Measurements from ENCODE around the gene MAGEB16.

The MAGEB16 gene

DNA sequence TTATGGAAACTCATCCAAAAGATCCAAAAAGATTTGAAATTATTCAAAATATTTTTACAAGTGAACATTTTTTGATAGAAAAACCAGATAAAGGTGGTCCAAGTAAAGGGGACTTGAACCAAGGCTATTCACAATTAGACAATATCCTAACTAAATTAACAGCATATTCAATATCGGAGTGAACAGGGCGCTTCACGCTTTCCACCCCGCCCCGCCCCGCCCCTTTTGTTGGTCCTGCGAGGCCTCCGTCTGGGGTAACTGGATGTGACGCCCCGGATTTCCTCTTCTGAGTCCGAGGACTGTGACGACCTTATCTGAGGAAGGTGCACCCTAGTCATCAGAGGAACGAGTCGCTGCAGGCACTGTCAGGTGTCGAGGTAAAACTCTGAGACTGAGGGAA, at the start of gene MAGEB16:
Gene MAGEB16, plus strand, starts transcription at position 301 of the 400 bp plus-strand sequence. CDS start 3,855 bp downstream, outside the sequence.
- DNase-seq (ENCODE audit: low read depth) = no peak

DNA sequence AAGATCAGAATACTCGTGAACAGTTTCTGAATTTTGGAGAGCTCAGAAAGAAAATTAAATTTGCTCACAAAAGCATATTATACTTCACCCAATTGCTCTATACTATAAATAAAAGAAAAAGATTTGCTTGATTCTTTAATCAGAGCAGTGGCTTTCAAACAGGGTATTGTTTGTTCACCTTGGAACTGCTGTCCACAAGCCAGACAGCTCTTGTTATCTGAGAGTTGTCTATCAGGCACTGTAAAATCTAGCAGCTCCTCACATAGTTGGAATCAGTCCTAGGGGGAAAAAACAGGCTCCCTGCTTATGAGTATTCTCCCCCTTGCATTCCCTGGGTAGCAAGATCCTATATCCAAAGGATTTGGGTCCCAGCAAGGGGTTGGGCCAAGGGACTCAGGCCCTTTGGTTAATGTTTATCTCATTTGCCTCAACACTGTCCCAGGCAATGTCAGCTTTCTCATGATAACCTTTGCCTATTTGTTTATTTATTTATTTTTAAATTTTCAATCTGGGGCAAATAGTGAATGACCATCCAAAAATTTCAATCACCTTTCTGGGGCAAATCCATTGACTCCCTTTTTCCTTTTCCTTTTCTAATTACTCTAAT, 24.1 kb upstream of the MAGEB16 start:
- no peak for DNase-seq (ENCODE audit: low read depth)

- no peak for DNase-seq (ENCODE audit: low read depth)
Measured at GRCh38 chrX:35785075-35785474, 13.1 kb upstream of the MAGEB16 start.

- no peak for DNase-seq (ENCODE audit: low read depth)
Measured at GRCh38 chrX:35786271-35786670, 11.9 kb upstream of the MAGEB16 start.

GRCh38 chrX:35787867-35788266, 10.3 kb upstream of the MAGEB16 start:
- no peak for DNase-seq (ENCODE audit: low read depth)

DNA sequence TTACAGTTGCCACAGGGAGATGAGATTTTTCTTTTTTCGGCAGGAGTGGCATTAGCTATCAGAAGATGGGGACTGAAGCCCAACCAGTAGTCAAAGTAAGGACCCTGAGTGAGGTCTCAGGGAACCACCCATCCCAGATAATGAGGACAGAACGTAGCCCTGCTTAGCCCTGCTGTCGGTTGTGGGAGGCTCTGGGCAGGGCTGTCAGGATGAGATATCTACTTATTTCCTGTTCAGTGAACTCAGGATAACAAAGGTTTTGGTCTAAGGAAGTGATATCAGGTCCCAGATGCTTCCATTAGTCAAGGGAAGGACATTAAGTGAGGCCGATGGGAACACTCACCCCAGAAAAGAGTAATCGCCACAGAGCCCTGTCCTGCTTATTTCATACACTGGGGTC, 2.3 kb downstream of the MAGEB16 start:
- no peak for DNase-seq (ENCODE audit: low read depth)

GRCh38 chrX:35809781-35810180, 11.6 kb downstream of the MAGEB16 start:
- no peak for DNase-seq (ENCODE audit: low read depth)

DNA sequence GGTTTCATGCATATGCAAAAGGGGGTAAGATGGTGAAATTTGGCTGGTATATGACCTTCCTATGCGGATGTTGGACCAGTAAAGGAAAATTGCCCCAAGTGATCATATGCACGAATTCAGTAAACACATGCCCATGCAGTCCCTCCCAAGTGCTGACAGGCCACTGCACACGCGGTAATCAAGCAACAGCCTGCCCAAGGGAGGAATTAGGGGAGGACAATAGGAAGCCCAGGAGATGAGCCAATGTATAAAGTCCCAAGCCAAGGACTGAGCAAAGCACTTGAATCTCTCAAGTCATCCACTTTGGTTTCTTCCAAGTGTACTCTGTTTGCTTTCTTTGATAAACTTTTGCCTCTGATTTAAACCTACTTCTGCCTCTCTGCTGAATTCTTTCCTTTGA, 21.1 kb downstream of the MAGEB16 start:
- DNase-seq (ENCODE audit: low read depth) = no peak

DNA sequence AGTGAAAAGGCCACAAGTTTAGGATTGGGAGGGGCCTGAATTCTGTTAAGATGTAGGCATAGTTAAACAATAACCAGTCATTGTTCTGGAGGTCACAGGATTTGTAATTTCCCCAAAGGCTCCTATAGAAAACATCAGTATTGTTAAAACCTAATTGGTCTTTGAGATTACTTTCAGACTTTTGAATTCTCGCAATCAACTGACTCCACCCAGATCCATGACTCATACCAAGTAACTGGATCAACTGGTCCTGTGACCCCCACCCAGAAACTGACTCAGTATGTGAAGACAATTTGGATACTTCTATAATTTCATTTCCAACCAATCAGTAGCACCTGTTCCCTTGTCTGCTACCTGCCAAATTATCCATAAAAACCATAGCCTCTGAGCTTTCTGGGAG, 28.4 kb downstream of the MAGEB16 start:
- DNase-seq (ENCODE audit: low read depth) = no peak

DNA sequence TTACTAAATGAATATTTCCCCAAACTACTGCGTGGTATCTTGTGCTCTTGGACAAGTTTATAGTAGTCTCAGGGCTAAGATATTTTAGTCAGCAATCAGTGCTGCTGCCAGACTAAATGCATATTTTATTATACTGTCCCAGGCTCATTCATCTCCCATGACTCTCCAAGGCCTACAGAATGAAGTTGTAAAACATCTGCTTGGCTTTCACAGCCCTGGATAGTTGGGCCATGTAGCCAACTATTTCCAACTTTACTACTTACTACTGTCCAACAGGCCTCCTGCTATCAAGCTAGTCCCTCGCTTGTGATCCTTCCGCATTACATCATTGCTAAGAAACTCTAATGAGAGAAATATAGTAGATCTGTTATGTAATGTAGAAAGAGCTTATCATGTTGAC, 31.4 kb downstream of the MAGEB16 start:
- no peak for DNase-seq (ENCODE audit: low read depth)

- no peak for DNase-seq (ENCODE audit: low read depth)
Measured at GRCh38 chrX:35841872-35842271, 43.7 kb downstream of the MAGEB16 start.

- no peak for DNase-seq (ENCODE audit: low read depth)
Measured at GRCh38 chrX:35842674-35843073, 44.5 kb downstream of the MAGEB16 start.

- DNase-seq (ENCODE audit: low read depth) = no peak
Measured at GRCh38 chrX:35847736-35848135, 49.6 kb downstream of the MAGEB16 start.
